ENCODE data around the gene PRSS27.

The PRSS27 gene

GRCh38 chr16:2712063-2712441 lies 8.0 kb downstream of the PRSS27 start:
- CTCF ChIA-PET = no interaction called here
- DNase-seq (ENCODE audit: extremely low spot score) = no peak
- POLR2A ChIA-PET = interaction anchor here (1.2 kb wide), 1 partner anchor 30 kb away, joined by 3 read pairs; the partner anchor contains the start of gene KCTD5
- TF ChIP-seq CTCF (IDR thresholded peaks at IDR 0.05; ENCODE audit: control extremely low read depth, extremely low read depth, low read depth, missing control alignments) = no peak

DNA sequence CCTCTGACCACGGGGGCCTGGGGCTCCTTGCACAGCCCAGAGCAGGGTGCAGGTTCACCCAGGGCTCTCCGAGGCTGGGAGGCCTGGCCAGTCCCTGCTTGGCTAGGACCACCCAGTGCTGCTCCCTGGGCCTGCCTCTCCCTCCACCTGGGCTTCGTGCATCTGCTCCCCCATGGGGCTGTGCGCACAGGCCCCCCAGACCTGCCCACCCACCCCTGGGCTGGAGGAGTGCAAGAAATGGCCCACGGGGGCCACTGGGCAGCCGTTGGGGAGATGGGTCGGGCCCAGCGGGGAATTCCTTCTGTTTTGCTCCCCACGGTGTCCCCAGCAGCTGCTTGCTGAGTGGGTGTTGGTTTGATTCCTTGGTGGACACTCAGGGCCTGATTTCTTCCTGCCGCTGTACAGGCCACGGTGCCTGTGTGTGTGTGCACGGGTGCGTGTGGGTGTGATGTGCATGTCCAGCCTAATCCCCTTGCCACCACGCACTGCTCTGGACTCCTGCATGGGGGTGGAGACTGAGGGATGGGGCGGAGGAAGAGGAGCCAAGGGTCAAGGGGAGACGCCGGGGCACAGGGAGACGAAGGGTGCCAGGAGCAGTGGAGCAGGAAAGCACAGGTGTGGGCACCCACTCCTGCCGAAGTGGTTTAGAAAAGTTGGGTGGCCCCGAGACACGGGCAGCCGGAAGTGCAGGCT lies 8.5 kb downstream of the PRSS27 start:
- CTCF ChIA-PET = no interaction called here
- DNase-seq (ENCODE audit: extremely low spot score) = no peak
- no peak for TF ChIP-seq CTCF (IDR thresholded peaks at IDR 0.05; ENCODE audit: control extremely low read depth, extremely low read depth, low read depth, missing control alignments)
- POLR2A ChIA-PET = interaction anchor here (1.2 kb wide), 1 partner anchor 29 kb away, joined by 3 read pairs; the partner anchor contains the start of gene KCTD5

- POLR2A ChIA-PET = interaction anchor here (1.2 kb wide), 1 partner anchor 29 kb away, joined by 3 read pairs; the partner anchor contains the start of gene KCTD5
- no peak for DNase-seq (ENCODE audit: extremely low spot score)
- TF ChIP-seq CTCF (IDR thresholded peaks at IDR 0.05; ENCODE audit: control extremely low read depth, extremely low read depth, low read depth, missing control alignments) = no peak
- CTCF ChIA-PET = no interaction called here
These were observed 9.3 kb downstream of the PRSS27 start for GRCh38 chr16:2710711-2711231.

DNA sequence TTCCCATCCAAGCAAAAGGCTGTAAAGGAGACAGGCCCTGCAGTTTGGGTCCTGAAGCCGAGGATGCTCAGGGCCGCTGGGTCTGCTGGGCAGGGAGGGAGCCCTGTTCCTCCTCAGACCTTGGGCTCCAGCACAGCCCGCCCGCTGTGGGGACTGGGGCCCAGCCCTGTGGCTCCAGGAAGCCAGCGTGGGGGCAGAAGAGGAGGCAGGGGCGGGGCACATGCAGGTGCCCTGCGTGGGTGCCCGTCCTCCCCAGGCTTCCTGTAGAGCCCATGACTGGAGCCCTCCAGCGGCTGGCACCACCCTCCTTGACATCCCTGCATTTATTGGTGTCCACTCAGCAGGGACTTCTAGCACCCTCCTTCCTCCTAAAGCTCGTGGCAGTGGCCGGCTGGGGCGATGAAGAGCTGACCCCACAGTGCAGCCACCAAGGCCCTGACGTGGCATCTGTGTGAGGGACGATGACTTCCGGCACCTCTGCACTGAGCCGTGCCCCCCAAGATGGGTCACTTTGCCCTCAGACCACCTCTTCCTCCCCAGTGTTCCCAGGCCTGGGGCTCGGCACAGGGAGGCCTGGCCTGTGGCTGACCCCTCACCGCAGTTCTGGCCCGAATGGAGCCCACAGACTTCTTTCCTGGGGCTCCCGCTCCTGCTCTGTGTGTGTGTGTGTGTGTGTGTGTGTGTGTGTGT lies 9.9 kb downstream of the PRSS27 start:
- no peak for DNase-seq (ENCODE audit: extremely low spot score)
- TF ChIP-seq CTCF (IDR thresholded peaks at IDR 0.05; ENCODE audit: control extremely low read depth, extremely low read depth, low read depth, missing control alignments) = no peak
- POLR2A ChIA-PET = no interaction called here
- CTCF ChIA-PET = interaction anchor here (1.3 kb wide), 1 partner anchor 10 kb away, joined by 3 read pairs; the partner anchor contains the start of gene PRSS27

GRCh38 chr16:2709588-2709984 lies 10.4 kb downstream of the PRSS27 start:
- POLR2A ChIA-PET = no interaction called here
- CTCF ChIA-PET = interaction anchor here (1.3 kb wide), 1 partner anchor 11 kb away, joined by 3 read pairs; the partner anchor contains the start of gene PRSS27
- DNase-seq (ENCODE audit: extremely low spot score) = no peak
- TF ChIP-seq CTCF (IDR thresholded peaks at IDR 0.05; ENCODE audit: control extremely low read depth, extremely low read depth, low read depth, missing control alignments) = no peak

DNA sequence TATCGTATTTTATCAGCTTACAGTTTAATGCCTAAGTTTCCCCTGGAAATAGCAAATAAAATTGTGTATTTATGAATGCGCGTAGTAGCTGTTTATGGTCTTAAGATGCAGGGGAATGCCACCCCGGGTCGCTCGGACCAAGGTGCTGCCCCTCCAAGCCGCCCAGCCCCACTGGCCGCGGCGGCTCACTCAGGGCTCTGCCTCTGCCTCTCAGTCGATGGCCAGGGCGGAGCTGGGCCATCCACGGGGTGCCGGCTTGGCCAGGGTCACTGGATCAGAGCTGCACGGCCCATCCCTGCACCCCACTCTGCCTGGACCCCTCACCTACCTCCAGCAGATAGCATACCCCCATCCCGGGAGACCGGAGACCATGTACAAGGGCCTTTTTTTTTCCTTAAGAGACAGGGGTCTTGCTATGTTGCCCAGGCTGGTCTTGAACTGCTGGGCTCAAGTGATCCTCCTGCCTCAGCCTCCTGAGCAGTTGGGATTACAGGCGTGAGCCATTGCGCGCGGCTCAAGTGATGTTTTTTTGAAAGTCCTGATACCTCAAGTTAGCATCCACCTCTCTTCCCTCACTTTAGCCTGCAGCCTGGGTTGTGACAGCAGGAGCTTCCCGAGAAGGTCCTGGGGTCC lies 11.0 kb downstream of the PRSS27 start:
- TF ChIP-seq CTCF (IDR thresholded peaks at IDR 0.05; ENCODE audit: control extremely low read depth, extremely low read depth, low read depth, missing control alignments) = no peak
- DNase-seq (ENCODE audit: extremely low spot score) = no peak
- ChIA-PET CTCF (interaction anchor here (1.3 kb wide), 1 partner anchor 11 kb away, joined by 3 read pairs; the partner anchor contains the start of gene PRSS27), POLR2A (no interaction called here)
